ENCODE results near the gene NUDT9. TPM values are rescaled to one million over a fixed set of nuclear protein-coding genes. Genes with fewer than 3 reads are reported as not detected.
A peak's percentile ranks its signal among the peaks of the same experiment; 100 is the strongest.
"Not testable (repeated sequence)": the region's sequence is repeated elsewhere in the genome, so short reads cannot be mapped to it uniquely, and the experiment has no call there.

NUDT9 gene
- total RNA-seq, 1 experiment from 2014 or later: 9.1 TPM

- DNase-seq: peak; percentile 21
- Histone ChIP-seq H3K27me3 (ENCODE audit: control insufficient read depth, insufficient read depth, low read length) (no peaks in the 10 kb centered on the region), H3K4me3 (ENCODE audit: insufficient read depth, low read depth, low read length) (peak overlapping the region; percentile 65), H3K36me3 (replicated peaks; ENCODE audit: control insufficient read depth, insufficient read depth, low read length) (no peaks in the 10 kb centered on the region)
Observed at GRCh38 chr4:87423317-87424098, 1.1 kb downstream of the NUDT9 start.

- not testable (repeated sequence) for H3K36me3 ChIP-seq (replicated peaks; ENCODE audit: control insufficient read depth, insufficient read depth, low read length); H3K27me3 ChIP-seq (ENCODE audit: control insufficient read depth, insufficient read depth, low read length); H3K4me3 ChIP-seq (ENCODE audit: insufficient read depth, low read depth, low read length)
- peak; percentile 10 for DNase-seq
Observed at GRCh38 chr4:87424099-87424543, 1.7 kb downstream of the NUDT9 start.

DNA sequence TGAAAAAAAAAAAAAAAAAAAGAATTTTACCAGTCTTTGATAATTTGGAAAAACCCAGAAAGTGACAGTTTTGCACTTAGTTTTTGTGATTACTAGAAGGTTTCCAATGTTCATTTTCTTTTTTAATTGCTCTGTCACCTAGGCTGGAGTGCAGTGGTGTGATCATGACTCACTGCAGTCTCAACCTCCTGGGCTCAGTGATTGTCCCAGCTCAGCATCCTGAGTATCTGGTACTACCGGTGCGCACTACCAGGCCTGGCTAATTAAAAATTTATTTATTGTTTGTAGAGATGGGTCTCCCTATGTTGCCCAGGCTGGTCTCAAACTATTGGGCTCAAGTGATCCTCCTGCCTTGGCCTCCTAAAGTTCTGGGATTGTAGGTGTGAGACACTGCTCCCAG is 3.3 kb downstream of the NUDT9 start:
- DNase-seq: no peak
- H3K36me3 ChIP-seq (replicated peaks; ENCODE audit: control insufficient read depth, insufficient read depth, low read length): no peaks in the 10 kb centered on the region
- H3K4me3 ChIP-seq (ENCODE audit: insufficient read depth, low read depth, low read length): no peak overlapping the region
- no peaks in the 10 kb centered on the region for H3K27me3 ChIP-seq (ENCODE audit: control insufficient read depth, insufficient read depth, low read length)

DNA sequence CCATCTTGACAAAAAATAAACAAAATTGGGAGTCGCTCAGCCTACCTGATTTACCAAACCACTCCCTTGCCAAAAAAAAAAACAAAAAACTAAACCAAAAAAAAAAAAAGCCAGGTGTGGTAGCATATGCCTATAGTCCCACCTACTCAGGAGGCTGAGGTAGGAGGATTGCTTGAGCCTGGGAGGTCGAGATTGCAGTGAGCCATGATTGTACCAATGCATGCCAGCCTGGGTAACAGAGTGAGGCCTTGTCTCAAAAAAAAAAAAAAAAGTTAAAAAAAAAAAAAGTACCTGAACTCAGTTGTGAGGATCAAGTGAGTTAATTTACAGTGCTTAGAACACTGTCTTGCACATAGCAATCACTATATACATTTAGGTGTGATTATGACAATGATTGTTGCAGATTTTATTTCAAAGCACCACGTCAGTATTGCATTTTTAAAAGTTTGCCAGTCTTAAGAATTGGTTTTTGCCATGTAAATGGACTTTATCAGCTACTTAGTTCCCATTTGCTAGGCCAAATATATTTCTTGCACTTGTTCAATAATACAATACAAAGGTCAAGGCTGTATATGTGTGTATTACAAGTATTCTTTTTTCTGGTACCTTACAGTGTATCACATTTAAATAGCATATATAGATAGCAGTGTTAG is 4.6 kb downstream of the NUDT9 start:
- H3K4me3 ChIP-seq (ENCODE audit: insufficient read depth, low read depth, low read length): no peak overlapping the region
- no peaks in the 10 kb centered on the region for H3K36me3 ChIP-seq (replicated peaks; ENCODE audit: control insufficient read depth, insufficient read depth, low read length)
- no peak for DNase-seq
- H3K27me3 ChIP-seq (ENCODE audit: control insufficient read depth, insufficient read depth, low read length): no peaks in the 10 kb centered on the region

DNA sequence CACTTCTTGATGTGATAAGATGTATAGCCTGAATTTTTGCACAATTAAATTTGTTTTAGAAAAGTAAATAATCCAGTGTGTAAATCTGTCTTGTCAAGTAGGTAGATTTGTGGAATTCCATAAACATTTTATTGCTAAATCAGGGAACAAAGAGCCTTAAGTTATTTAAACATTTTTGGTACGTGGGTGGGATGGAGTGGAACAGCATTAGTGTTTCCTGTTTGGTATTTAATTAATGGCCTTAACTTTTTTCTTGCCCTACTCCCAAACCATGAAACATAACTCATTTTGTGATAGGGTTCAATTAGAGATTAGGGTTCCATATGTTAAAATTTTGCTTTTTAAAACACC is 5.1 kb downstream of the NUDT9 start:
- no peak for DNase-seq
- Histone ChIP-seq H3K36me3 (replicated peaks; ENCODE audit: control insufficient read depth, insufficient read depth, low read length) (no peaks in the 10 kb centered on the region), H3K27me3 (ENCODE audit: control insufficient read depth, insufficient read depth, low read length) (no peaks in the 10 kb centered on the region), H3K4me3 (ENCODE audit: insufficient read depth, low read depth, low read length) (no peak overlapping the region)

GRCh38 chr4:87428979-87429378 is 6.6 kb downstream of the NUDT9 start:
- Histone ChIP-seq H3K36me3 (replicated peaks; ENCODE audit: control insufficient read depth, insufficient read depth, low read length) (no peaks in the 10 kb centered on the region), H3K27me3 (ENCODE audit: control insufficient read depth, insufficient read depth, low read length) (no peaks in the 10 kb centered on the region), H3K4me3 (ENCODE audit: insufficient read depth, low read depth, low read length) (no peak overlapping the region)
- no peak for DNase-seq

- DNase-seq: no peak
- Histone ChIP-seq H3K4me3 (ENCODE audit: insufficient read depth, low read depth, low read length) (no peak overlapping the region), H3K27me3 (ENCODE audit: control insufficient read depth, insufficient read depth, low read length) (no peaks in the 10 kb centered on the region), H3K36me3 (replicated peaks; ENCODE audit: control insufficient read depth, insufficient read depth, low read length) (no peaks in the 10 kb centered on the region)
Observed at GRCh38 chr4:87430038-87430437, 7.7 kb downstream of the NUDT9 start.

DNA sequence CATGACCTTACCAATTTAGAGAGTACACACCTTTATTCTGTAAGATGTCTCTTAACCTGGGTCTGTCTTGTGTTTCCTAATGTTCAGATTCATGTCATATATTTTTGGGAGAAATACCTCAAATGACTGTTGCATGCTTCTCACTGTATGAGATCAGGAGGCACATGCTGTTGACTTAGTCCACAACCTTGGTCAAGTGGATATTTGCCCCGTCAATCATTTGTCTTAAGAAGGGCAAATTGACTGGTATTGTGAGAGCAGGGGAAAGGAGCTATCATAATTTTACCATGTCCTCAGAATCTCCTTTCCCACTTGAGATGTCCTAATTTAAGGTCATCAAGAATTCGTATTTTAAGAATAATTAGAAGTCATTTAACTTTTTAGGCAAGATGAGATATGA is 11.0 kb downstream of the NUDT9 start:
- H3K36me3 ChIP-seq (replicated peaks; ENCODE audit: control insufficient read depth, insufficient read depth, low read length): 0 out of 2 replicates have a peak, but pooled peaks cover 1% of the 10 kb centered on the region
- no peak for DNase-seq
- no peaks in the 10 kb centered on the region for H3K27me3 ChIP-seq (ENCODE audit: control insufficient read depth, insufficient read depth, low read length)
- H3K4me3 ChIP-seq (ENCODE audit: insufficient read depth, low read depth, low read length): no peak overlapping the region

DNA sequence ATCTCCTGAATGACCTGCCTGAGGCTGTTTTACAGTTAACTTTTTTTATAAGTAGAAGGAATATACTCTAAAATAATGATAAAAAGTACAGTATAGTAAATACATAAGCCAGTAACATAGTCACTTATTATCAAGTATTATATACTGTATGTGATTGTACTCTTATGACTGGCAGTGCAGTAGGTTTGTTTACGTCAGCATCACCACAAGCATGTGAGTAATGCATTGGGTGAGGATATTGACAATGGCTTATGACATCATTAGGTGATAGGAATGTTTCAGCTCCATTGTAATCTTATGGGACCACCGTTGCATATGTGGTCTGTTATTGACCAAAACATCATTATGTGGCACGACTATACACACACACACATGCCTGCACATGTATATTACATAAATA is 20.5 kb downstream of the NUDT9 start:
- no peaks in the 10 kb centered on the region for H3K27me3 ChIP-seq (ENCODE audit: control insufficient read depth, insufficient read depth, low read length)
- H3K36me3 ChIP-seq (replicated peaks; ENCODE audit: control insufficient read depth, insufficient read depth, low read length): peaks cover 4% of the 10 kb centered on the region
- no peak overlapping the region for H3K4me3 ChIP-seq (ENCODE audit: insufficient read depth, low read depth, low read length)
- no peak for DNase-seq

DNA sequence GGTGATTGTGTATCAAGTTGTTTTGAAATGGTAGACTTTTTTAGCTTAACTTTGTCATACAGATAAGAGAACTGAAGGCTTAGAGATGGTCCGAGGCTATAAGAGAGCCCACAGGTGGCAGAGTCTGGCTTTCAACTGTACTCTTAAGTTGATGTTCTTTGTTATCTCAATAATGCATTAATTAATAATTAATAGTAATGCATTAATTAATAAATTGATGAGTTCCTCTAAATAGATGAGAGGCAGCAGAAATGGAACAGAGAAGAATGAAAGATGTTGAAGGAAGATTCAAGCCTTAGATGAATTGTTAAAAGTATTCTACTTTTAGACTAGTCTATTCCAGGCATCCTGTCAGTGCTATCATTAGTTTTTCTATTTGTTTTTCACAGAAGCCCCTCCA is 22.4 kb downstream of the NUDT9 start:
- Histone ChIP-seq H3K4me3 (ENCODE audit: insufficient read depth, low read depth, low read length) (no peak overlapping the region), H3K36me3 (replicated peaks; ENCODE audit: control insufficient read depth, insufficient read depth, low read length) (peaks cover 4% of the 10 kb centered on the region), H3K27me3 (ENCODE audit: control insufficient read depth, insufficient read depth, low read length) (no peaks in the 10 kb centered on the region)
- no peak for DNase-seq

DNA sequence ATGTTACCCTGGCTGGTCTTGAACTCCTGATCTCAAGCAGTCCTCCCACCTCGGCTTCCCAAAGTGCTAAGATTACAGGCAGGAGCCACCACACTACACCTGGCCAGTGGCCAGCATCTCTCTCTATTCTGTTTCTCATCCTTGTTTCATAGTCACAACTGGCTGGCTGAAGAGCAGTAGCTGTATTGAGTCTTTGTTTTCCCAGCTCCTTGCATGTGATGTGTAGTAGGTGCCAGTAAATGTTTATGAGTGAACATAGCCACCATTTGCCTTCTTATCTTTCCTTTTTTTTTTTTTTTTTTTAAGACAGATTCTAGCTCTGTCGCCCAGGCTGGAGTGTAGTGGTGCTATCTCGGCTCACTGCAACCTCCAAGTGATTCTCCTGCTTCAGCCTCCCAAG is 23.6 kb downstream of the NUDT9 start:
- H3K27me3 ChIP-seq (ENCODE audit: control insufficient read depth, insufficient read depth, low read length): no peaks in the 10 kb centered on the region
- peaks cover 4% of the 10 kb centered on the region for H3K36me3 ChIP-seq (replicated peaks; ENCODE audit: control insufficient read depth, insufficient read depth, low read length)
- H3K4me3 ChIP-seq (ENCODE audit: insufficient read depth, low read depth, low read length): no peak overlapping the region
- DNase-seq: no peak

DNA sequence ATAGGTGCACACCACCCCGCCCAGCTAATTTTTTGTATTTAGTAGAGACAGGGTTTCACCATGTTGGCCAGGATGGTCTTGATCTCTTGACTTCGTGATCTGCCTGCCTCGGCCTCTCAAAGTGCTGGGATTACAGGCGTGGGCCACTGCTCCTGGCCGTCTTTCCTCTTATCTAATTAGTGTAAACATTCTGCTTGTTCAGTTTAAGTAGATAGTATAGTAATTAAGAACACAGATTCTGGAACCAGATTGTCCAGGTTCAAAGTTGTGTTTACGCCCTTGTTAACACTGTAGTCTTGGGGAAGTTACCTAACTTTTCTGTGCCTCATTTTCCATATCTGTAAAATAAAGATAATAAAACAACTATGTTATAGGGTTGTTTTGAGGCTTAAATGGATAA is 24.0 kb downstream of the NUDT9 start:
- not testable (repeated sequence) for H3K36me3 ChIP-seq (replicated peaks; ENCODE audit: control insufficient read depth, insufficient read depth, low read length); H3K27me3 ChIP-seq (ENCODE audit: control insufficient read depth, insufficient read depth, low read length); H3K4me3 ChIP-seq (ENCODE audit: insufficient read depth, low read depth, low read length); DNase-seq

- DNase-seq: no peak
- Histone ChIP-seq H3K4me3 (ENCODE audit: insufficient read depth, low read depth, low read length) (no peak overlapping the region), H3K36me3 (replicated peaks; ENCODE audit: control insufficient read depth, insufficient read depth, low read length) (no peaks in the 10 kb centered on the region; the same call in none of the 2 replicates), H3K27me3 (ENCODE audit: control insufficient read depth, insufficient read depth, low read length) (no peaks in the 10 kb centered on the region)
Observed at GRCh38 chr4:87451537-87451936, 29.2 kb downstream of the NUDT9 start.

- H3K4me3 ChIP-seq (ENCODE audit: insufficient read depth, low read depth, low read length): no peak overlapping the region
- no peak for DNase-seq
- H3K27me3 ChIP-seq (ENCODE audit: control insufficient read depth, insufficient read depth, low read length): no peaks in the 10 kb centered on the region
- H3K36me3 ChIP-seq (replicated peaks; ENCODE audit: control insufficient read depth, insufficient read depth, low read length): no peaks in the 10 kb centered on the region; the same call in 1 of the 2 replicates
Observed at GRCh38 chr4:87458913-87459312, 36.5 kb downstream of the NUDT9 start.

- Histone ChIP-seq H3K36me3 (replicated peaks; ENCODE audit: control insufficient read depth, insufficient read depth, low read length) (no peaks in the 10 kb centered on the region; the same call in 1 of the 2 replicates), H3K4me3 (ENCODE audit: insufficient read depth, low read depth, low read length) (no peak overlapping the region), H3K27me3 (ENCODE audit: control insufficient read depth, insufficient read depth, low read length) (no peaks in the 10 kb centered on the region)
- DNase-seq: no peak
Observed at GRCh38 chr4:87461281-87461700, 38.9 kb downstream of the NUDT9 start.
